Measurements from ENCODE around the gene CCSER1.

The CCSER1 gene

DNA sequence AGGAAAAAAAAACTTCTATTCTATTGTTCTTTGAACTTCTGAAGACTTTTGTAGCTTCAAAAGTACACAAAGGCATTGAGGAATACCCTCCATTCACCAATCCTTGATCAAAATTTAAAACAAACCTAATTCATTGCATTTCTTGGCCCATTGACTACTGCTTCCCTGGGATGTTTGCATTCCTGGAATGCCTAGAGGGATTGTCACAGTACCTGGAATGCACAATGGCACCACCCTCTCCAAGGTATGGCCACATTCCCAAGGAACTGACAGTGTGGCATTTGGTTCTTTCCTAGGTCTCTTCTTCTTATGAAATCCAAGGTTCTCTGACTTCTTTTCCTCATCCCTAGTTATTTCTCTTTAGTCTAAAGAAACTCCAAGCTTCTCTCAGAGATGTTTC lies 600.7 kb downstream of the CCSER1 start:
- DNase-seq (no peak), ATAC-seq (ENCODE audit: insufficient read depth, low read depth) (no peak)
- H2AFZ ChIP-seq (ENCODE audit: low read depth, low read length) = no peak overlapping the region

DNA sequence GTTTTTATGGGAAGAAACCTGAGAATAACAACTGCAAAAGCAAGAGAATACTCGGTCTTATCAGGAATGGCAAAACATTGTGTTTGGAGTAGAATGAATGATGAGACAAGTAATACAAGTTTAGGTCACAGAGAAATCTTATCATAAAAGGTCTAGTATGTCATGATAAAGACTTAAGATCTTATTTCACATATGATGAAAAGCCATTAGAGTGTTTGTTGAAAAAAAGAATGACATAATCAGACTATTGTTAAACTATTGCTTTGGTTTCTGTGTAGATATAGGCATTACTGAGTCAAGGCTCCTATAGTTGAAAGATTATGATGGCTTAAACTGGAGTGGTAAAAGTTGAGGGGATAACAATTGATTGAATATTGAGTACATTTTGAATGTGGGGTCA lies 603.6 kb downstream of the CCSER1 start:
- Histone ChIP-seq H3K9me3 (ENCODE audit: insufficient read depth, low read length, severe bottlenecking) (no peaks in the 10 kb centered on the region), H3K79me2 (ENCODE audit: insufficient read depth, low read length) (no peaks in the 10 kb centered on the region), H3K27me3 (ENCODE audit: insufficient read depth, low read length, poor library complexity) (no peaks in the 10 kb centered on the region), H3K4me3 (ENCODE audit: low read depth in 1 of 2, low read length in 2 of 2) (no peak overlapping the region), H3K4me2 (ENCODE audit: insufficient read depth, low read length) (no peak overlapping the region), H4K20me1 (ENCODE audit: insufficient read depth, low read length) (no peaks in the 10 kb centered on the region), H3K9ac (ENCODE audit: low read depth, low read length) (no peak overlapping the region), H3K4me1 (ENCODE audit: insufficient read depth, low read length) (no peaks in the 10 kb centered on the region), H3K36me3 (ENCODE audit: insufficient read depth, low read length) (no peaks in the 10 kb centered on the region), H2AFZ (ENCODE audit: low read depth, low read length) (no peak overlapping the region), H3K27ac (ENCODE audit: low read length) (no peak overlapping the region)
- TF ChIP-seq, protein P1, sequence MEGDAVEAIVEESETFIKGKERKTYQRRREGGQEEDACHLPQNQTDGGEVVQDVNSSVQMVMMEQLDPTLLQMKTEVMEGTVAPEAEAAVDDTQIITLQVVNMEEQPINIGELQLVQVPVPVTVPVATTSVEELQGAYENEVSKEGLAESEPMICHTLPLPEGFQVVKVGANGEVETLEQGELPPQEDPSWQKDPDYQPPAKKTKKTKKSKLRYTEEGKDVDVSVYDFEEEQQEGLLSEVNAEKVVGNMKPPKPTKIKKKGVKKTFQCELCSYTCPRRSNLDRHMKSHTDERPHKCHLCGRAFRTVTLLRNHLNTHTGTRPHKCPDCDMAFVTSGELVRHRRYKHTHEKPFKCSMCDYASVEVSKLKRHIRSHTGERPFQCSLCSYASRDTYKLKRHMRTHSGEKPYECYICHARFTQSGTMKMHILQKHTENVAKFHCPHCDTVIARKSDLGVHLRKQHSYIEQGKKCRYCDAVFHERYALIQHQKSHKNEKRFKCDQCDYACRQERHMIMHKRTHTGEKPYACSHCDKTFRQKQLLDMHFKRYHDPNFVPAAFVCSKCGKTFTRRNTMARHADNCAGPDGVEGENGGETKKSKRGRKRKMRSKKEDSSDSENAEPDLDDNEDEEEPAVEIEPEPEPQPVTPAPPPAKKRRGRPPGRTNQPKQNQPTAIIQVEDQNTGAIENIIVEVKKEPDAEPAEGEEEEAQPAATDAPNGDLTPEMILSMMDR (IDR thresholded peaks at IDR 0.05; ENCODE audit: borderline replicate concordance, extremely low read depth, low read length, poor library complexity, severe bottlenecking) = no peak
- no peak for TF ChIP-seq EZH2 (IDR thresholded peaks at IDR 0.05; ENCODE audit: borderline replicate concordance, low read depth, low read length, severe bottlenecking)
- ATAC-seq (ENCODE audit: insufficient read depth, low read depth) = no peak
- DNase-seq = no peak

More for the DNA sequence above, 600.7 kb downstream of the CCSER1 start:
- no peak overlapping the region for H3K4me2 ChIP-seq (ENCODE audit: insufficient read depth, low read length)
- TF ChIP-seq, protein P1 (IDR thresholded peaks at IDR 0.05; ENCODE audit: borderline replicate concordance, extremely low read depth, low read length, poor library complexity, severe bottlenecking) = no peak
- no peak for TF ChIP-seq EZH2 (IDR thresholded peaks at IDR 0.05; ENCODE audit: borderline replicate concordance, low read depth, low read length, severe bottlenecking)
- H3K36me3 ChIP-seq (ENCODE audit: insufficient read depth, low read length) = no peaks in the 10 kb centered on the region
- no peaks in the 10 kb centered on the region for H3K27me3 ChIP-seq (ENCODE audit: insufficient read depth, low read length, poor library complexity)
- H4K20me1 ChIP-seq (ENCODE audit: insufficient read depth, low read length) = no peaks in the 10 kb centered on the region
- H3K27ac ChIP-seq (ENCODE audit: low read length) = no peak overlapping the region
- H3K79me2 ChIP-seq (ENCODE audit: insufficient read depth, low read length) = no peaks in the 10 kb centered on the region
- H3K9ac ChIP-seq (ENCODE audit: low read depth, low read length) = no peak overlapping the region
- H3K9me3 ChIP-seq (ENCODE audit: insufficient read depth, low read length, severe bottlenecking) = no peaks in the 10 kb centered on the region
- no peaks in the 10 kb centered on the region for H3K4me1 ChIP-seq (ENCODE audit: insufficient read depth, low read length)
- H3K4me3 ChIP-seq (ENCODE audit: low read depth in 1 of 2, low read length in 2 of 2) = no peak overlapping the region

DNA sequence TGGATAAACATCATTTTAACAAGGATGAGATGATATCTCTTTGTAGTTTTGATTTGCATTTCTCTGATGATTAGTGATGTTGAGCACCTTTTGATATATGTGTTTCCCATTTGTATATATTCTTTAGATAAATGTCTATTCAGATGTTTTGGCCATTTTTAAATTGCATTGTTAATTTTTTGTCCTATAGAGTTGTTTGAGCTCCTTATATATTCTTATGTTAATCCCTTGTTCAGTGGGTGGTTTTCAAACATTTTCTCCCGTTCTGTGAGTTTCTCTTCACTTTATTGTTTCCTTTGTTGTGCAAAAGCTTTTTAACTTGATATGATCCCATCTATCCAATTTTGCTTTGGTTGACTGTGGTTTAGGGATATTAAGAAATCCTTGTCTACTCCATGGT lies 606.0 kb downstream of the CCSER1 start:
- no peaks in the 10 kb centered on the region for H3K27me3 ChIP-seq (ENCODE audit: insufficient read depth, low read length, poor library complexity)
- no peak for DNase-seq
- TF ChIP-seq, protein P1 (IDR thresholded peaks at IDR 0.05; ENCODE audit: borderline replicate concordance, extremely low read depth, low read length, poor library complexity, severe bottlenecking) = no peak
- TF ChIP-seq EZH2 (IDR thresholded peaks at IDR 0.05; ENCODE audit: borderline replicate concordance, low read depth, low read length, severe bottlenecking) = no peak

DNA sequence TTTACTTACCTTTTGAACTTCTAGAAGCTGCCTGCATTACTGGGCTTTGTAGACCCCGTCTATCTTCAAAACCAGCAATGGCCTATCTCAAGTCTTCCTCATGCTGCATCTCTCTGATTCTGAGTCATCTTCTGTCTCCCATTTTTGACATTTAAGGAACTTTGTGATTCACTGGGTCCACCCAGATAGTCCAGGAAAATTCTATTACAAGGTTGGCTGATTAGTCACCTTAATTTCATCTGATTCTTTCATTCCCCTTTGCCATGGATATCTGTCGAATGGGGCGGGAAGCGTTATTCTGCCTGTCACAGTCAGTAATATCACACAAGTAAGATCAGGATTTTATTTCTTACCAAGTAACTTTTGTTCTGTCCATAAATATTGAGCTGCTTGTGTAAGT lies 618.0 kb downstream of the CCSER1 start:
- DNase-seq = no peak
- no peaks in the 10 kb centered on the region for H3K9me3 ChIP-seq (ENCODE audit: insufficient read depth, low read length, severe bottlenecking)
- no peaks in the 10 kb centered on the region for H4K20me1 ChIP-seq (ENCODE audit: insufficient read depth, low read length)
- H2AFZ ChIP-seq (ENCODE audit: low read depth, low read length) = no peak overlapping the region
- TF ChIP-seq, protein P1 (IDR thresholded peaks at IDR 0.05; ENCODE audit: borderline replicate concordance, extremely low read depth, low read length, poor library complexity, severe bottlenecking) = no peak
- TF ChIP-seq EZH2 (IDR thresholded peaks at IDR 0.05; ENCODE audit: borderline replicate concordance, low read depth, low read length, severe bottlenecking) = no peak
- no peak overlapping the region for H3K9ac ChIP-seq (ENCODE audit: low read depth, low read length)
- no peak overlapping the region for H3K4me2 ChIP-seq (ENCODE audit: insufficient read depth, low read length)
- H3K36me3 ChIP-seq (ENCODE audit: insufficient read depth, low read length) = no peaks in the 10 kb centered on the region
- no peak overlapping the region for H3K27ac ChIP-seq (ENCODE audit: low read length)
- H3K79me2 ChIP-seq (ENCODE audit: insufficient read depth, low read length) = no peaks in the 10 kb centered on the region
- H3K27me3 ChIP-seq (ENCODE audit: insufficient read depth, low read length, poor library complexity) = no peaks in the 10 kb centered on the region
- ATAC-seq (ENCODE audit: insufficient read depth, low read depth) = no peak
- H3K4me3 ChIP-seq (ENCODE audit: low read depth in 1 of 2, low read length in 2 of 2) = no peak overlapping the region
- H3K4me1 ChIP-seq (ENCODE audit: insufficient read depth, low read length) = no peaks in the 10 kb centered on the region

More for the DNA sequence above, 606.0 kb downstream of the CCSER1 start:
- Histone ChIP-seq H3K4me3 (ENCODE audit: low read depth in 1 of 2, low read length in 2 of 2) (no peak overlapping the region), H3K36me3 (ENCODE audit: insufficient read depth, low read length) (no peaks in the 10 kb centered on the region), H3K4me2 (ENCODE audit: insufficient read depth, low read length) (no peak overlapping the region), H3K9me3 (ENCODE audit: insufficient read depth, low read length, severe bottlenecking) (no peaks in the 10 kb centered on the region), H3K27ac (ENCODE audit: low read length) (no peak overlapping the region), H3K79me2 (ENCODE audit: insufficient read depth, low read length) (no peaks in the 10 kb centered on the region), H3K9ac (ENCODE audit: low read depth, low read length) (no peak overlapping the region), H2AFZ (ENCODE audit: low read depth, low read length) (no peak overlapping the region), H3K4me1 (ENCODE audit: insufficient read depth, low read length) (no peaks in the 10 kb centered on the region), H4K20me1 (ENCODE audit: insufficient read depth, low read length) (no peaks in the 10 kb centered on the region)
- ATAC-seq (ENCODE audit: insufficient read depth, low read depth) = no peak
